Adrenal gland (tissue), 12 donors: ENCODE results near the gene DYNLT2B. TPM values are rescaled to one million over a fixed set of nuclear protein-coding genes. Genes with fewer than 3 reads are reported as not detected.

Source experiments
- DNase-seq, 7 donors: peaks; one replicate each; pipeline ENCODE4 v3.0.0-alpha.2; 2019 to 2020
- H3K27ac ChIP-seq, 5 donors: fragments of 200-600 bp; sonication (generic) in 4 of 5; 1 replicate in 3 of 5; 2 replicates in 2 of 5; pipeline versions ENCODE4 v1.5.1 to v1.8.0; 2016 to 2020; ENCODE audit warnings: mild to moderate bottlenecking in 1 of 5
- H3K27me3 ChIP-seq: fragments of 200-600 bp; 2 replicates; pipeline ENCODE4 v1.8.0; 2021
- H3K36me3 ChIP-seq, 2 donors: fragments of 200-600 bp; replicated peaks in 1 of 2; 1 replicate in 1 of 2; 2 replicates in 1 of 2; pipeline versions ENCODE4 v1.5.1 to v1.8.0; 2018 to 2022
- H3K4me1 ChIP-seq, 2 donors: fragments of 200-600 bp; replicated peaks in 1 of 2; 1 replicate in 1 of 2; 2 replicates in 1 of 2; pipeline versions ENCODE4 v1.5.1 to v1.8.0; 2018 to 2021
- H3K4me3 ChIP-seq, 4 donors: fragments of 200-600 bp; sonication (generic) in 3 of 4; one replicate each; pipeline ENCODE4 v1.5.1; 2016 to 2018
- H3K9me3 ChIP-seq, 3 donors: fragments of 200-600 bp; sonication (generic) in 1 of 3; replicated peaks in 1 of 3; 1 replicate in 2 of 3; 2 replicates in 1 of 3; pipeline versions ENCODE4 v1.5.1 to v1.8.0; 2016 to 2021
- CTCF ChIP-seq, 6 experiments: fragments of 450-650 bp in 4 of 6; fragments of 200-600 bp in 2 of 6; sonication (generic) in 1 of 6; IDR thresholded peaks; 1 replicate in 5 of 6; 2 replicates in 1 of 6; pipeline versions ENCODE4 v1.5.1 to v1.8.0; 2016 to 2021; ENCODE audit warnings: antibody characterized with exemption in 6 of 6, mild to moderate bottlenecking in 2 of 6, moderate library complexity in 1 of 6
- POLR2A ChIP-seq, 2 donors: fragments of 450-650 bp; IDR thresholded peaks; one replicate each; pipeline ENCODE4 v1.6.1; 2017; ENCODE audit warnings: antibody characterized with exemption in 2 of 2, mild to moderate bottlenecking in 2 of 2, moderate library complexity in 1 of 2
- WGBS, 4 donors: extraction: QIAGEN DNeasy Blood & Tissue Kit in 2 of 4; methylation state at CpG; one replicate each; pipeline versions ENCODE4 v1.1.5 to v1.1.7; 2013 to 2017; 5-methylcytosine and 5-hydroxymethylcytosine counted together
- intact Hi-C, 2 donors: fragments of 100-400 bp; cut with DNase I; formaldehyde crosslinking; loops; one replicate each; pipeline versions ENCODE4 v1.14.1 to v1.15.0; 2022 to 2023
- polyA plus RNA-seq, 3 donors: library from polyadenylated mRNA; stranded (reverse); fragments of 200-250 nt in 2 of 3; fragments of 350-450 nt in 1 of 3; fragmentation: Illumina TruSeq in 1 of 3; extraction: RNeasy Lipid Tissue Mini Kit (QIAGEN cat#74804) in 1 of 3; gene quantifications; one replicate each; pipeline ENCODE4 v1.2.3, GENCODE V29; 2013 to 2014
- total RNA-seq, 9 donors: library from RNA; depleted of rRNA in 4 of 9; stranded (reverse); fragments of >200 nt in 4 of 9; fragments of 120-200 nt in 1 of 9; fragmentation: NEBNext Ultra II Directional in 1 of 9; extraction: Animal tissue kit (Norgen Biotek cat#: 25700) in 1 of 9; gene quantifications; one replicate each; pipeline versions ENCODE4 v1.1.0 to v1.2.4, GENCODE V29; 2013 to 2023
- donor health status: healthy with polysubstance abuse.
- donor health status: Bipolar disorder and iron deficiency.
- donor health status: DM: yes; HTN: yes; CAD: no.
- donor health status: DM: no; HTN: no; CAD: no.
- donor health status: DM: no; HTN: no; CAD: no.
- donor health status: DM: yes; HTN: yes; CAD: no.

Gene DYNLT2B
- total and polyA plus RNA-seq, 12 donors, result 3.4 to 34.5 (median 11.5) TPM

- Histone ChIP-seq H3K9me3 (no peaks in the 10 kb centered on the region), H3K4me1 (no peaks in the 10 kb centered on the region), H3K27ac (no peak overlapping the region), H3K27me3 (no peaks in the 10 kb centered on the region), H3K4me3 (no peak overlapping the region), H3K36me3 (no peaks in the 10 kb centered on the region)
- WGBS, 4 donors, result 80 to 85% (median 82%) methylated on average over 17 of the region's 17 CpGs
- TF ChIP-seq CTCF (IDR thresholded peaks at IDR 0.05), result no peak
- TF ChIP-seq POLR2A (IDR thresholded peaks at IDR 0.05), result no peak
- intact Hi-C loops, result no loop called here
- DNase-seq, result no peak
Observed at GRCh38 chr3:196336319-196337145, 18.5 kb upstream of the DYNLT2B start.

GRCh38 chr3:196335503-196335948 lies 17.5 kb upstream of the DYNLT2B start:
- H3K4me3 ChIP-seq, result no peak overlapping the region
- H3K27ac ChIP-seq, result no peak overlapping the region
- H3K4me1 ChIP-seq, result no peaks in the 10 kb centered on the region
- no peaks in the 10 kb centered on the region for H3K36me3 ChIP-seq
- 63 to 72% (median 68%) methylated on average over 3 to 12 of the region's 12 CpGs for WGBS, 4 donors
- no peak for DNase-seq
- no peaks in the 10 kb centered on the region for H3K9me3 ChIP-seq
- TF ChIP-seq CTCF (IDR thresholded peaks at IDR 0.05), result no peak
- TF ChIP-seq POLR2A (IDR thresholded peaks at IDR 0.05), result no peak
- intact Hi-C loops, result no loop called here
- no peaks in the 10 kb centered on the region for H3K27me3 ChIP-seq

- H3K27me3 ChIP-seq, result no peaks in the 10 kb centered on the region
- H3K27ac ChIP-seq, result no peak overlapping the region
- no peaks in the 10 kb centered on the region for H3K9me3 ChIP-seq
- intact Hi-C loops, result no loop called here
- no peaks in the 10 kb centered on the region for H3K4me1 ChIP-seq
- H3K4me3 ChIP-seq, result no peak overlapping the region
- no peak for TF ChIP-seq POLR2A (IDR thresholded peaks at IDR 0.05)
- no peak for TF ChIP-seq CTCF (IDR thresholded peaks at IDR 0.05)
- no peak for DNase-seq
- 44 to 50% methylated on average over 1 of the region's 1 CpG; no CpG with 5 or more reads in 2 of the 4 donors for WGBS, 4 donors
- H3K36me3 ChIP-seq, result no peaks in the 10 kb centered on the region
Observed at GRCh38 chr3:196334982-196335381, 16.9 kb upstream of the DYNLT2B start.

- no peak overlapping the region for H3K27ac ChIP-seq
- no peak overlapping the region for H3K4me3 ChIP-seq
- DNase-seq, result peak in 2 of 7 donors; percentile 26 to 47
- no peaks in the 10 kb centered on the region for H3K36me3 ChIP-seq
- no peaks in the 10 kb centered on the region for H3K9me3 ChIP-seq
- TF ChIP-seq CTCF (IDR thresholded peaks at IDR 0.05) (no peak), POLR2A (IDR thresholded peaks at IDR 0.05) (no peak)
- 64 to 75% (median 70%) methylated on average over 8 of the region's 8 CpGs for WGBS, 4 donors
- intact Hi-C loops, result no loop called here
- H3K27me3 ChIP-seq, result no peaks in the 10 kb centered on the region
- no peaks in the 10 kb centered on the region for H3K4me1 ChIP-seq
Observed at GRCh38 chr3:196332168-196332567, 14.1 kb upstream of the DYNLT2B start.
